LNCaP clone FGC (cell line): ENCODE measurements around the gene FAM114A1.
"Not testable (repeated sequence)": the region's sequence is repeated elsewhere in the genome, so short reads cannot be mapped to it uniquely, and the experiment has no call there.

Experiments
- DNase-seq: peaks from one replicate; pipeline ENCODE4 v3.0.0-alpha.2; 2011; ENCODE audit warnings: low read depth
- H3K4me3 ChIP-seq: 2 replicates; pipeline ENCODE4 v1.5.1; 2011; ENCODE audit warnings: mild to moderate bottlenecking, low read depth, low read length, control low read depth
- TF ChIP-seq, protein P1 (sequence below): IDR thresholded peaks from 2 replicates; pipeline ENCODE4 v1.5.1; 2012; ENCODE audit warnings: mild to moderate bottlenecking; ENCODE audit not compliant: control insufficient read depth, insufficient read depth; ENCODE audit errors: extremely low read depth

The FAM114A1 gene

DNA sequence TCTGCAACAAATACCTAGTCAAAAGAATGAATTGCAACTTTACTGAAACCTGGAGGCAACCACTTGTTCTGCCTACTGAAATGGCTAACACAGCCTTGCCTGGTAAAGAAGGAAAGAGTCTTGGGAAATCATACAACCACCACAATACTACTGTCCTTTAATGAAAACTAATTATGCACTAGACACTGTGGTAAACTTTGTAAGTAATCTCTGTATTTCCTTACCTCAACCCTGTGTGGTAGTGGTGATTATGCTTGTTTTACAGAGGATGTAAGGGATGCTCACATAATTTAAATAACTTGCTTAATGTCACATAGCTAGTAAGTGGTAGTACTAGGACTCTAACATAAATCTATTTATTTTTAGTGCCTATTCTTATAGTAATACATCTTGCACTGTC, 119.9 kb downstream of the FAM114A1 start:
- no peak for DNase-seq
- TF ChIP-seq, protein P1, sequence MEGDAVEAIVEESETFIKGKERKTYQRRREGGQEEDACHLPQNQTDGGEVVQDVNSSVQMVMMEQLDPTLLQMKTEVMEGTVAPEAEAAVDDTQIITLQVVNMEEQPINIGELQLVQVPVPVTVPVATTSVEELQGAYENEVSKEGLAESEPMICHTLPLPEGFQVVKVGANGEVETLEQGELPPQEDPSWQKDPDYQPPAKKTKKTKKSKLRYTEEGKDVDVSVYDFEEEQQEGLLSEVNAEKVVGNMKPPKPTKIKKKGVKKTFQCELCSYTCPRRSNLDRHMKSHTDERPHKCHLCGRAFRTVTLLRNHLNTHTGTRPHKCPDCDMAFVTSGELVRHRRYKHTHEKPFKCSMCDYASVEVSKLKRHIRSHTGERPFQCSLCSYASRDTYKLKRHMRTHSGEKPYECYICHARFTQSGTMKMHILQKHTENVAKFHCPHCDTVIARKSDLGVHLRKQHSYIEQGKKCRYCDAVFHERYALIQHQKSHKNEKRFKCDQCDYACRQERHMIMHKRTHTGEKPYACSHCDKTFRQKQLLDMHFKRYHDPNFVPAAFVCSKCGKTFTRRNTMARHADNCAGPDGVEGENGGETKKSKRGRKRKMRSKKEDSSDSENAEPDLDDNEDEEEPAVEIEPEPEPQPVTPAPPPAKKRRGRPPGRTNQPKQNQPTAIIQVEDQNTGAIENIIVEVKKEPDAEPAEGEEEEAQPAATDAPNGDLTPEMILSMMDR, result no peak
- no peak overlapping the region for H3K4me3 ChIP-seq

DNA sequence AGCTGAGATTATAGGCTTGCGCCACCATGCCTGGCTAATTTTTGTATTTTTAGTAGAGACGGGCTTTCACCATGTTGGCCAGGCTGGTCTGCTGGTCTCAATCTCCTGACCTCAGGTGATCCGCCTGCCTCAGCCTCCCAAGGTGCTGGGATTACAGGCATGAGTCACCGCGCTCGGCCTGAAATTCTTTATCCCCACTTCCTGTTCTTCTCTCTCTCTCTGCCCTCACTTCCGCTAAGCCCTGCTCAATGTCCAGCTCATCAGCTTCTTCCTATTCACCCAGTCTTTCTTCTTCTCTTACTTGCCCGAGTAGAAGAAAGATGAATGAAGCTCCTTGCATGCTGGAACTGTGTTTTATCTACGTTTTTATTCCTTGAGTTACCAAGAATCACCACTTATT, 120.7 kb downstream of the FAM114A1 start:
- DNase-seq, H3K4me3 ChIP-seq: not testable (repeated sequence)

DNA sequence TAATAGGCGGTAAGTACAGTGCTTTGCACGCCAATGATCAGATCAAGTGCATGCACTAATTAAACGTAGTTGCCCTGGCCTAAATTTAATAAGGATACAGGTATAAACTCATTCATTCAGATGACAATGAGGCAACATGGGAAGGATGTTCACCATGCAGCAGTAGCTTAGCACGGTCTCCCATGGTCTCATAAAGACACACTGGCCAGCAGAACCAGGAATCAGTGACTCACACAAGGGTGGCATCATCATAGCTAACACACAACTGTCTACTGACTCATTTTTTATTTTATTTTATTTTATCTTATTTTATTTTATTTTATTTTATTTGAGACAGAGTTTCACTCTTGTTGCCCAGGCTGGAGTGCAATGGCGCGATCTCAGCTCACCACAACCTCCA, 121.9 kb downstream of the FAM114A1 start:
- DNase-seq, result no peak
- H3K4me3 ChIP-seq, result no peak overlapping the region
- TF ChIP-seq, protein P1, result no peak

DNA sequence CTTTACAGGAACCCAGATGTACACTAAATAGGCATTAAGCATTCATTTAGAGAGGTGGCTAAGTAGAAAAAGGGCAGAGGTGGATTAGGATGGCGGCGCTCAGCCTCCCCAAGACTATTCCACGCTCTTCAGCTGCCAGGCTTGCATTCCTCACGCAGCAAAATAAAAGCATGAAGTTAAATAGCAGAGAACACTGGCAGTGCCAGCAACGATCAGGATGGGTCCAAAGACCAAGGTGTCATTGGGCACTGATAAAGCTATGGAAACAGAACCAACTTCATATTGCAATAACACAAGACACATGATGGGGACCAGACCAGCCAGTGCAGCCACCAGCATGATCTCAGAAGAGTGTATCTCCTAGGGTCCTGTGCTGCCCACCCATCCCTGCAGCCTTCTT, 122.6 kb downstream of the FAM114A1 start:
- TF ChIP-seq, protein P1, result no peak
- H3K4me3 ChIP-seq, result no peak overlapping the region
- no peak for DNase-seq

DNA sequence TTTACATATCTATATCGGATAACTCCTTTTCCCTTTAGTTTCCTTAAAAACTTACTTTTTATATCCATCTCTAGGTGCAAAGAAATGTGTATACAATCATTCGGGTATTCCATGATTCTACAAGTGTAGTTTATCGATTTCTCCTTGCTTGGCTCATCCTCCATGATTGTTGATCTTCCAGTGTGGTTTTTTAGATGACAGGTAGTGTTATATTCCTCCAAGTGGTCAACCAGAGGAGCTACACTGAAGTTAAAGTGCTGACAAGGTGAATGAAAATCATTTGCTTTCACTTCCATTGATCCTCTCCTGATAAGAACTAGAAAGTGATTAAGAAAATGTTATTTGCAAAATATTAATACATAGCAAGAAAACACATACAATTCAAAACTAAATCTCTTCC, 126.1 kb downstream of the FAM114A1 start:
- no peak for DNase-seq
- TF ChIP-seq, protein P1, result peak; percentile 8; the same call in 1 of the 2 replicates
- H3K4me3 ChIP-seq, result no peak overlapping the region

DNA sequence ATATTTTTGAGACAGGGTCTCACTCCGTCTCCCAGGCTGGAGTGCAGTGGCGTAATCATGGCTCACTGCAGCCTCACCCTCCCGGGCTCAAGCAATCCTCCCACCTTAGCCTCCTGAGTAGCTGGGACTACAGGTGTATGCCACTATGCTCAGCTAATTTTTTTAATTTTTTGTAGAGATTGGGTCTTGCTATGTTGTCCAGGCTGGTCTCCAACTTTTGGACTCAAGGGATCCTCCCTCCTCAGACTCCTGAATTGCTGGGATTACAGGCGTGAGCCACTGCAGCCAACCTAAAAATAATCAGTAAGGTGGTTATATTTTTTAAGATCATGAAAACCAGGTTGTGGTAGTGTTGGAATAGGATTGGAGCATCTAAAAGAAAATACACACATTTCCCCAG, 126.5 kb downstream of the FAM114A1 start:
- H3K4me3 ChIP-seq, result no peak overlapping the region
- TF ChIP-seq, protein P1, result no peak
- no peak for DNase-seq
